Keratinocyte (primary cell): ENCODE measurements around the gene LSP1.
"Not testable (repeated sequence)": the region's sequence is repeated elsewhere in the genome, so short reads cannot be mapped to it uniquely, and the experiment has no call there.

Source experiments
- EZH2 ChIP-seq: IDR thresholded peaks from one replicate; pipeline ENCODE4 v1.6.1; 2012; ENCODE audit warnings: inconsistent platforms, mild to moderate bottlenecking, low read length, moderate library complexity
- TF ChIP-seq, protein P1 (sequence below), 3 experiments: IDR thresholded peaks in 1 of 3; conservative IDR thresholded peaks in 1 of 3; optimal IDR thresholded peaks in 1 of 3; 2 replicates in 2 of 3; 3 replicates in 1 of 3; pipeline versions ENCODE3 to v1.5.1; 2011; ENCODE audit warnings: low read length in 3 of 3, mild to moderate bottlenecking in 3 of 3, moderate library complexity in 2 of 3, control low read depth in 1 of 3, inconsistent platforms in 1 of 3; ENCODE audit not compliant: insufficient read depth in 2 of 3; ENCODE audit errors: extremely low read depth in 1 of 3

DNA sequence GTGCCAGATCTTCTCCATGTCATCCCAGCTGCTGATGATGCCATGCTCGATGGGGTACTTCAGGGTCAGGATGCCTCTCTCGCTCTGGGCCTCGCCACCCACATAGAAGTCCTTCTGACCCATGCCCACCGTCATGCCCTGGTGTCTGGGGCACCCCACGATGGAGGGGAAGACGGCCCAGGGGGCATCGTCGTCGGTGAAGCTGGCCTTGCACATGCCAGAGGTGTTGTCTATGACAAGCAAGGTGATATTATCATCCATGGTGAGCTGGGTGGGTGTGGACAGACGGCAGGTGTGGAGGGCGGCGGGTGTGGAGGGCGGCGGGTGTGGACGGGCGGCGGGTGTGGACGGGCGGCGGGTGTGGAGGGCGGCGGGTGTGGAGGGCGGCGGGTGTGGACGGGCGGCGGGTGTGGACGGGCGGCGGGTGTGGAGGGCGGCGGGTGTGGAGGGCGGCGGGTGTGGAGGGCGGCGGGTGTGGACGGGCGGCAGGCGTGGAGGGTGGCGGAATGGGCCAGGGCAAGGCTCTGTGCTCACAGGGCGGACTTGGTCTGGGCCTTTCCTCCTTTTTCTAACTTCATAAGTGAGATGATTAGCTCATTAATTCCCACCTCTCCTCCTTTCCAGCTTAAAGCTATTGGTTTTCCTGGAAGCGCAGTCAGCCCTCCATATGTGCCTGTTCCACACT is 48.9 kb upstream of the LSP1 start:
- TF ChIP-seq, protein P1, sequence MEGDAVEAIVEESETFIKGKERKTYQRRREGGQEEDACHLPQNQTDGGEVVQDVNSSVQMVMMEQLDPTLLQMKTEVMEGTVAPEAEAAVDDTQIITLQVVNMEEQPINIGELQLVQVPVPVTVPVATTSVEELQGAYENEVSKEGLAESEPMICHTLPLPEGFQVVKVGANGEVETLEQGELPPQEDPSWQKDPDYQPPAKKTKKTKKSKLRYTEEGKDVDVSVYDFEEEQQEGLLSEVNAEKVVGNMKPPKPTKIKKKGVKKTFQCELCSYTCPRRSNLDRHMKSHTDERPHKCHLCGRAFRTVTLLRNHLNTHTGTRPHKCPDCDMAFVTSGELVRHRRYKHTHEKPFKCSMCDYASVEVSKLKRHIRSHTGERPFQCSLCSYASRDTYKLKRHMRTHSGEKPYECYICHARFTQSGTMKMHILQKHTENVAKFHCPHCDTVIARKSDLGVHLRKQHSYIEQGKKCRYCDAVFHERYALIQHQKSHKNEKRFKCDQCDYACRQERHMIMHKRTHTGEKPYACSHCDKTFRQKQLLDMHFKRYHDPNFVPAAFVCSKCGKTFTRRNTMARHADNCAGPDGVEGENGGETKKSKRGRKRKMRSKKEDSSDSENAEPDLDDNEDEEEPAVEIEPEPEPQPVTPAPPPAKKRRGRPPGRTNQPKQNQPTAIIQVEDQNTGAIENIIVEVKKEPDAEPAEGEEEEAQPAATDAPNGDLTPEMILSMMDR (optimal IDR thresholded peaks at IDR 0.05 in 1 of 3, IDR thresholded peaks at IDR 0.05 in 1 of 3, conservative IDR thresholded peaks at IDR 0.05 in 1 of 3; ENCODE audit: extremely low read depth in 1 of 3, insufficient read depth in 2 of 3, low read length in 3 of 3) = not testable (repeated sequence)
- not testable (repeated sequence) for TF ChIP-seq EZH2
